ENCODE measurements around the gene PMEPA1.

DNA sequence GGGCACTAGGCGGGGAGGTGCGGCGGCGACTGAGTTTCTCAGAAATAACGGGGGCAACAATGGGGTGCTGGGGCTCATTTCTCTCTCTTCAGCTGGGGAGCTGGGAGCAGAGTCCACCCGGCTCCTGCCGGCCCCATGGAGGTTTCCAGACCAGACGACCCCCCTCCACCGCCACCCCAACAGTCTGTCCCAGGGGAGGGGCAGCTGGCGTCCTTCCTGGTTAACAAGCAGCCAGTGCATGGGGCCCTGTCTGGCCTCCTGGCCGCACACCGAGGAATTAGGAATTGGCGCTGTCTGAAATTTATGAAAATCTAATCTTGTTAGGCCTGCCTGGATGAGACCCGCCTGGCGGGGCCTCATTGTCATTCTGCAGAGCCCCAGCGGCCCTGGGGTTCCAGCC lies 42.4 kb downstream of the PMEPA1 start:
- TF ChIP-seq YY1 (IDR thresholded peaks at IDR 0.05; ENCODE audit: insufficient read depth, insufficient read length) (no peak), ZNF274 (IDR thresholded peaks at IDR 0.05; ENCODE audit: low read depth, low read length) (no peak)

All from NT2/D1 (cell line).